NT2/D1 (cell line): ENCODE measurements around the gene ZSCAN1.

Experiments
- SUZ12 ChIP-seq: IDR thresholded peaks from 2 replicates; pipeline ENCODE4 v1.6.1; 2011; ENCODE audit not compliant: insufficient read length, insufficient read depth; ENCODE audit errors: extremely low read depth
- YY1 ChIP-seq: IDR thresholded peaks from 2 replicates; pipeline ENCODE4 v1.6.1; 2011; ENCODE audit not compliant: insufficient read length, insufficient read depth
- ZNF274 ChIP-seq: IDR thresholded peaks from 2 replicates; pipeline ENCODE4 v1.6.1; 2011; ENCODE audit warnings: mild to moderate bottlenecking, low read depth, low read length

DNA sequence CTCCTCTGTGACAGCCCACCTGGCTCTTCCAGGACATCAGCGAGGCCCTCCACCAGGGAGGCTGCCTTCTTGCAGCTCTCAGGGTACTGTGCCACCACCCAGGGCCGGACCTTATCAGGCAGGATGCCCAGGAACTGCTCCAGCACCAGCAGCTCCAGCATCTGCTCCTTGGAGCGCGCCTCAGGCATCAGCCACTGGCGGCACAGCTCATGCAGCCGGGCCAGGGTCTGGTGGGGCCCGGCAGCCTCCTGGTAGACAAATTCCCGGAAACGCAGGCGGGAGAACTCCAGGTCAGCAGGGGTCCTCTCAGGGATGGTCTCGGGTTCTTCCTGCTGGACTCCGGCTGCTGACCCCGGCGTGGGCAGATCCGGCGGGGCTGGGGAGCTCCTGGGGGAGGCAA, 56.0 kb downstream of the ZSCAN1 start:
- TF ChIP-seq ZNF274 = no peak
- no peak for TF ChIP-seq YY1
- TF ChIP-seq SUZ12 = no peak
